HEK293 (cell line): Measurements from ENCODE around the gene GDF7.

Source experiments
- CTCF ChIA-PET: fragments of 350-600 bp; formaldehyde crosslinking; extraction: SDS; loops from one replicate; lab custom pipeline; 2021; ENCODE audit warnings: antibody characterized with exemption; lab: Yijun Ruan, JAX
- POLR2A ChIA-PET: fragments of 300-600 bp; formaldehyde crosslinking; extraction: SDS; loops from one replicate; lab custom pipeline; 2020; ENCODE audit warnings: antibody characterized with exemption, inconsistent platforms; lab: Yijun Ruan, JAX
- H3K27ac ChIP-seq: fragments of 200-500 bp; sonication (Bioruptor generic); 2 replicates; pipeline ENCODE4 v1.5.1; 2014; ENCODE audit warnings: low read depth, low read length, control low read depth, inconsistent platforms; ENCODE audit errors: extremely low read depth
- H3K36me3 ChIP-seq, 2 experiments: fragments of 200-500 bp in 1 of 2; sonication (Bioruptor generic) in 1 of 2; 1 replicate in 1 of 2; 2 replicates in 1 of 2; pipeline ENCODE4 v1.5.1; 2014 to 2017; ENCODE audit warnings: inconsistent platforms in 2 of 2, low read length in 2 of 2; ENCODE audit not compliant: control insufficient read depth in 2 of 2, insufficient read depth in 1 of 2
- H3K4me1 ChIP-seq: fragments of 200-500 bp; sonication (Bioruptor generic); 2 replicates; pipeline ENCODE4 v1.5.1; 2014; ENCODE audit warnings: mild to moderate bottlenecking, low read length, inconsistent platforms; ENCODE audit not compliant: control insufficient read depth, insufficient read depth
- H3K4me3 ChIP-seq: 2 replicates; pipeline ENCODE4 v1.5.1; 2011; ENCODE audit warnings: low read depth, mild to moderate bottlenecking, control low read depth, low read length, moderate library complexity
- H3K9me3 ChIP-seq: fragments of 200-500 bp; sonication (Bioruptor generic); 2 replicates; pipeline ENCODE4 v1.5.1; 2014; ENCODE audit warnings: low read depth, low read length, inconsistent platforms; ENCODE audit not compliant: control insufficient read depth, insufficient read depth
- EGR2 ChIP-seq: fragments of 450-650 bp; formaldehyde crosslinking; IDR thresholded peaks from 2 replicates; pipeline ENCODE4 v1.5.1; 2016; ENCODE audit warnings: low read depth, missing biosample characterization, missing genetic modification characterization
- GFI1B ChIP-seq: fragments of 450-650 bp; formaldehyde crosslinking; IDR thresholded peaks from 2 replicates; pipeline ENCODE4 v1.5.1; 2016; ENCODE audit warnings: missing biosample characterization, missing genetic modification characterization
- SCRT2 ChIP-seq: fragments of 450-650 bp; formaldehyde crosslinking; IDR thresholded peaks from 2 replicates; pipeline ENCODE4 v1.5.1; 2016; ENCODE audit warnings: missing biosample characterization, missing genetic modification characterization
- TCF7L2 ChIP-seq: IDR thresholded peaks from 2 replicates; pipeline ENCODE4 v1.6.1; 2011; ENCODE audit warnings: low read depth, mild to moderate bottlenecking, inconsistent platforms, low read length, moderate library complexity, borderline replicate concordance
- YY2 ChIP-seq: fragments of 450-650 bp; formaldehyde crosslinking; IDR thresholded peaks from 2 replicates; pipeline ENCODE4 v1.5.1; 2016; ENCODE audit warnings: missing biosample characterization, missing genetic modification characterization
- ZNF248 ChIP-seq: fragments of 450-650 bp; formaldehyde crosslinking; IDR thresholded peaks from 2 replicates; pipeline ENCODE4 v1.5.1; 2017; ENCODE audit warnings: missing biosample characterization, missing genetic modification characterization
- ZNF266 ChIP-seq: fragments of 450-650 bp; formaldehyde crosslinking; IDR thresholded peaks from 2 replicates; pipeline ENCODE4 v1.5.1; 2016; ENCODE audit warnings: missing biosample characterization, missing genetic modification characterization, low read depth
- ZNF274 ChIP-seq, 2 experiments: fragments of 200-500 bp in 1 of 2; fragments of 450-650 bp in 1 of 2; sonication (Bioruptor generic) in 1 of 2; formaldehyde crosslinking in 1 of 2; IDR thresholded peaks; 2 replicates each; pipeline versions ENCODE4 v1.5.1 to v1.6.1; 2014 to 2016; ENCODE audit warnings: borderline replicate concordance in 1 of 2, inconsistent platforms in 1 of 2, low read length in 1 of 2, missing biosample characterization in 1 of 2, missing genetic modification characterization in 1 of 2
- ZNF280D ChIP-seq: fragments of 450-650 bp; formaldehyde crosslinking; IDR thresholded peaks from 2 replicates; pipeline ENCODE4 v1.5.1; 2016; ENCODE audit warnings: missing biosample characterization, missing genetic modification characterization
- ZNF350 ChIP-seq: fragments of 450-650 bp; formaldehyde crosslinking; IDR thresholded peaks from 2 replicates; pipeline ENCODE4 v1.5.0; 2017; ENCODE audit warnings: missing biosample characterization, mild to moderate bottlenecking, missing genetic modification characterization
- ZNF354C ChIP-seq: fragments of 450-650 bp; formaldehyde crosslinking; IDR thresholded peaks from 2 replicates; pipeline ENCODE4 v1.5.1; 2016; ENCODE audit warnings: missing biosample characterization, missing genetic modification characterization, low read depth, borderline replicate concordance
- ZNF362 ChIP-seq: fragments of 450-650 bp; formaldehyde crosslinking; IDR thresholded peaks from 2 replicates; pipeline ENCODE4 v1.5.1; 2016; ENCODE audit warnings: missing biosample characterization, missing genetic modification characterization
- ZNF37A ChIP-seq: fragments of 450-650 bp; IDR thresholded peaks from 2 replicates; pipeline ENCODE4 v1.5.1; 2018; ENCODE audit warnings: missing biosample characterization, missing genetic modification characterization
- ZNF416 ChIP-seq: fragments of 450-650 bp; formaldehyde crosslinking; IDR thresholded peaks from 2 replicates; pipeline ENCODE4 v1.5.1; 2016; ENCODE audit warnings: missing biosample characterization, missing genetic modification characterization
- ZNF544 ChIP-seq: fragments of 450-650 bp; formaldehyde crosslinking; IDR thresholded peaks from 2 replicates; pipeline ENCODE4 v1.5.0; 2017; ENCODE audit warnings: missing biosample characterization, missing genetic modification characterization
- ZNF555 ChIP-seq: fragments of 450-650 bp; formaldehyde crosslinking; conservative IDR thresholded peaks from 2 replicates; pipeline ENCODE4 v1.5.1; 2017; ENCODE audit warnings: missing biosample characterization, mild to moderate bottlenecking, missing genetic modification characterization, inconsistent platforms
- ZNF626 ChIP-seq: fragments of 450-650 bp; sonication (Bioruptor Pico); formaldehyde crosslinking; IDR thresholded peaks from 2 replicates; pipeline ENCODE4 v1.5.1; 2018; ENCODE audit warnings: missing biosample characterization, missing genetic modification characterization, inconsistent platforms
- TF ChIP-seq, protein P1 (sequence below): fragments of 450-650 bp; formaldehyde crosslinking; IDR thresholded peaks from 2 replicates; pipeline ENCODE4 v1.5.1; 2016; ENCODE audit warnings: missing biosample characterization, missing genetic modification characterization, low read depth

Gene GDF7

DNA sequence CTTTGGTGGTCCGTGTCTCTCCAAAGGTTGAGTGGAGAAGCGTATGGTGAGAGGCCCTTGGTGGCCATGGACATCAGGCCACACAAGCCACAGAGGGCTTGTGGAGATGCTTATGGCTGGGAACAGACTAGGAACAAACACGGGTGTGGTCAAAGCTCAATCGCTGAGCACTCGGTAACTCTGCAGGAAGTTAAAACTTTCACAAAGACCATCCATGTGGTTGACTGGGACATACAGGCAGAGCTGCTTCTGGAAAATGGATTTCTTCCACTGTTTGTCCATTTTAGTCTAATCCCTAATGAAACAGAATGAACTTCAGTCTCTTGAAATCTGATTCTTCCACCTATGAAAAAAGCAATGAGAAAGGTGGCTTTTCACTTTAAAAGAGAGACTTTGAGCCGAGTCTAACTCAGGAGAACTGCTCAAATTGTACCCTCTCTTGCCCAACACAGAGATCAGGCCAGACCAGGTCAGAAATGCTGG is 17.7 kb downstream of the GDF7 start (continued):
- TF ChIP-seq GFI1B (tag by site-specific recombination) (no peak), ZNF280D (tag by site-specific recombination) (no peak), ZNF354C (tag by site-specific recombination) (no peak), TCF7L2 (no peak), SCRT2 (tag by site-specific recombination) (no peak)

GRCh38 chr2:20687260-20687832 is 20.4 kb downstream of the GDF7 start:
- TF ChIP-seq ZNF274 (IDR thresholded peaks at IDR 0.05; ENCODE audit: low read length) (no peak), ZNF274 (tag by site-specific recombination; IDR thresholded peaks at IDR 0.05; ENCODE audit: borderline replicate concordance) (no peak), EGR2 (no peak), ZNF555 (tag by site-specific recombination) (no peak), ZNF37A (tag by site-specific recombination) (no peak), ZNF266 (tag by site-specific recombination) (no peak), ZNF544 (tag by site-specific recombination) (no peak), YY2 (no peak)
- CTCF ChIA-PET: interaction anchor here (1.0 to 2.0 kb wide), 2 partner anchors 10 to 26 kb away, joined by 3 to 6 read pairs; no protein-coding TSS in a partner anchor
- POLR2A ChIA-PET: no interaction called here
- Histone ChIP-seq H3K4me3 (no peak overlapping the region), H3K9me3 (no peaks in the 10 kb centered on the region), H3K4me1 (no peaks in the 10 kb centered on the region), H3K27ac (no peak overlapping the region), H3K36me3 (peaks cover 0 to 35% of the 10 kb centered on the region in 2 experiments; a peak in 2 of 3 replicates)

- TF ChIP-seq ZNF362 (no peak), ZNF626 (tag by site-specific recombination) (no peak), ZNF416 (tag by site-specific recombination) (no peak), ZNF248 (tag by site-specific recombination) (no peak), ZNF350 (tag by site-specific recombination) (no peak)
- TF ChIP-seq, protein P1, sequence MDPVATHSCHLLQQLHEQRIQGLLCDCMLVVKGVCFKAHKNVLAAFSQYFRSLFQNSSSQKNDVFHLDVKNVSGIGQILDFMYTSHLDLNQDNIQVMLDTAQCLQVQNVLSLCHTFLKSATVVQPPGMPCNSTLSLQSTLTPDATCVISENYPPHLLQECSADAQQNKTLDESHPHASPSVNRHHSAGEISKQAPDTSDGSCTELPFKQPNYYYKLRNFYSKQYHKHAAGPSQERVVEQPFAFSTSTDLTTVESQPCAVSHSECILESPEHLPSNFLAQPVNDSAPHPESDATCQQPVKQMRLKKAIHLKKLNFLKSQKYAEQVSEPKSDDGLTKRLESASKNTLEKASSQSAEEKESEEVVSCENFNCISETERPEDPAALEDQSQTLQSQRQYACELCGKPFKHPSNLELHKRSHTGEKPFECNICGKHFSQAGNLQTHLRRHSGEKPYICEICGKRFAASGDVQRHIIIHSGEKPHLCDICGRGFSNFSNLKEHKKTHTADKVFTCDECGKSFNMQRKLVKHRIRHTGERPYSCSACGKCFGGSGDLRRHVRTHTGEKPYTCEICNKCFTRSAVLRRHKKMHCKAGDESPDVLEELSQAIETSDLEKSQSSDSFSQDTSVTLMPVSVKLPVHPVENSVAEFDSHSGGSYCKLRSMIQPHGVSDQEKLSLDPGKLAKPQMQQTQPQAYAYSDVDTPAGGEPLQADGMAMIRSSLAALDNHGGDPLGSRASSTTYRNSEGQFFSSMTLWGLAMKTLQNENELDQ: no peak
- H3K4me3 ChIP-seq: no peak overlapping the region
- H3K27ac ChIP-seq: no peak overlapping the region
- H3K4me1 ChIP-seq: no peaks in the 10 kb centered on the region
- H3K36me3 ChIP-seq: peaks cover 0 to 32% of the 10 kb centered on the region in 2 experiments; a peak in 2 of 3 replicates
- no peaks in the 10 kb centered on the region for H3K9me3 ChIP-seq
- POLR2A ChIA-PET: no interaction called here
- CTCF ChIA-PET: interaction anchor here (0.6 kb wide), 1 partner anchor 356 kb away, joined by 3 read pairs; no protein-coding TSS in a partner anchor
Observed at GRCh38 chr2:20689428-20690264, 22.7 kb downstream of the GDF7 start.
